ENCODE data around the gene ISG15.

The ISG15 gene

GRCh38 chr1:1013105-1013921 is at the start of gene ISG15:
TSS of gene ISG15 (plus strand) at chr1:1013497. CDS start at chr1:1013574, 77 bp downstream.
- DNase-seq: peak; percentile 90

DNA sequence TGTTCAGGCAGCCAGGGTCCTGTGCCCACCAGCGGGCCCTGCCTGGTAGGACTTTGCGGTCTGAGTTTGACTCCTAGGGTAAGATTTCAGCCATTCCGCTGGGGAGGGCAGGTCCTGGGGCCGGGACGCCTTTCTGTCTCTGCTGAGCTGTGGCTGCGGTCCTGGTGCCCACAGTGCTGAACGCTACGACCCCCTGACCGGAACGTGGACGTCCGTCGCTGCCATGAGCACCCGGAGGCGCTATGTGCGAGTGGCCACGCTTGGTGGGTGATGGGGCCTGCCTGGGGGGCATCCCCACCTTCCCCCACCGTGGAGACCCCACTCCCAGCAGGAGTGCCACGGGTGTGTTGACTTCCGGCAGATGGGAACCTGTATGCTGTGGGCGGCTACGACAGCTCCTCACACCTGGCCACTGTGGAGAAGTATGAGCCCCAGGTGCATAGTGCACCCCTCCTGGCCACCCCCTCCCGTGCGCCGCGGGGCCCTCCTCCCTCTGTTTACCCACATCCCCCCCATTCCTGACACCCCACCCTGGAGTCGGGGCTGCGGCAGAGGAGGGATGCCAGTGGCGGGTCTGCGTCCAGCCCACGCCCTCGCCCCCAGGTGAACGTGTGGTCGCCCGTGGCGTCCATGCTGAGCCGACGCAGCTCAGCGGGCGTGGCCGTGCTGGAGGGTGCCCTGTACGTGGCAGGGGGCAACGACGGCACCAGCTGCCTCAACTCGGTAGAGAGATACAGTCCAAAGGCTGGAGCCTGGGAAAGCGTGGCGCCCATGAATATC is 49.4 kb upstream of the ISG15 start:
- no peak for DNase-seq

- no peak for DNase-seq
Observed at GRCh38 chr1:964691-965525, 48.4 kb upstream of the ISG15 start.

- DNase-seq: no peak
Observed at GRCh38 chr1:965526-966134, 47.7 kb upstream of the ISG15 start.

DNA sequence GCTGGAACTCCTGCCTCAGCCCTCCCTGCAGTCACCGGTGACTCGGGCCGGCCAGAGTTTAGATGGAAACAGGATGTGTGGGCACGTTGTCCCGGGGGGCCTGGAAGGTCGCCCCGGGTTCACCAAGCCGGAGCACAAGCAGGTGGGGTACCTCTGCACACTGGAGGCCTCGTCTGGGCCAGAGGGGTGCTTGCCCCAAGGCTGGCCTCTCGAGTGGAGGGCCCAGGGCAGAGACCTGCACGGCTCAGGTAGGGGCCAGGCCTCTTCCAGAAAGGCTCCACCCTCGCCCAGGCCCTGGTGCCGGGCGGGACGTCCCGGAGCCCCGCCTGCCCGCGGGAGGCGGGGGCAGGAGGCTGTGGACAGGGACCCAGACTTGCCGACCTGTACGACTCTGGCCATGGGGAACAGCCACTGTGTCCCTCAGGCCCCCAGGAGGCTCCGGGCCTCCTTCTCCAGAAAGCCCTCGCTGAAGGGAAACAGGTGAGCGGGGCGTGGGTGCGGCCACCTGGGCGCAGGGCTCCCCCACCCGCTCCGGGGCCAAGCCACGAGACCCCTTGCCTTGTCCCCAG is 47.1 kb upstream of the ISG15 start, which contains the start of gene PLEKHN1:
Gene PLEKHN1 (plus strand): TSS at position 348 of the 569 bp plus-strand sequence. CDS start 50 bp downstream, at position 398.
- DNase-seq: no peak

DNA sequence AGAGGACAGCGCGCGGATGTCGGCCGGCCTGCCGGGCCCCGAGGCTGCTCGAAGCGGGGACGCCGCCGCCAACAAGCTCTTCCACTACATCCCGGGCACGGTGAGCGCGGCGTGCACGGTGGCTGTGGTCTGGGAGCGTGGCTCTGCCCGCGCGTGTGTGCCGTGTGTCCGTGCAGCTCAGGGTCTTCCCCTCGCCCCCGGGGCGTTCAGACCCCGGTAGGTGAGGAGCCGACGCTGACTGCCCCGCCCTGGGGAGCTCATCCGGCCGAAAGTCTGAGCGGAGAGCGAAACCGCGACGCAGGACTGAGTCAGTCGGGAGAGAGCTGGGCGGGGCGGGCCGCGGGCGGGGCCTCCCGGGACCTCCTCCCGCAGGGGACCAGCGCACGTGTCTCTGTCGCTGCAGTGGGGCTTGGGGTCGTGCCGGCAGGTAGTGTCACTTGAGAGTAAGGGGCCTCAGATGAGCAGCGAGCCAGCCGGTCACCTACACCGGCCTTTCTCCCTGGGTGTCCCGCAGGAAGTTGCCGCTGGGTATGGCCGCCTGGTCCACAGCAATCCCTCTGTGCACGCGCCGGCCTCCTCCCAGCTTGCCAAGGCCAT is 46.5 kb upstream of the ISG15 start:
- no peak for DNase-seq

DNA sequence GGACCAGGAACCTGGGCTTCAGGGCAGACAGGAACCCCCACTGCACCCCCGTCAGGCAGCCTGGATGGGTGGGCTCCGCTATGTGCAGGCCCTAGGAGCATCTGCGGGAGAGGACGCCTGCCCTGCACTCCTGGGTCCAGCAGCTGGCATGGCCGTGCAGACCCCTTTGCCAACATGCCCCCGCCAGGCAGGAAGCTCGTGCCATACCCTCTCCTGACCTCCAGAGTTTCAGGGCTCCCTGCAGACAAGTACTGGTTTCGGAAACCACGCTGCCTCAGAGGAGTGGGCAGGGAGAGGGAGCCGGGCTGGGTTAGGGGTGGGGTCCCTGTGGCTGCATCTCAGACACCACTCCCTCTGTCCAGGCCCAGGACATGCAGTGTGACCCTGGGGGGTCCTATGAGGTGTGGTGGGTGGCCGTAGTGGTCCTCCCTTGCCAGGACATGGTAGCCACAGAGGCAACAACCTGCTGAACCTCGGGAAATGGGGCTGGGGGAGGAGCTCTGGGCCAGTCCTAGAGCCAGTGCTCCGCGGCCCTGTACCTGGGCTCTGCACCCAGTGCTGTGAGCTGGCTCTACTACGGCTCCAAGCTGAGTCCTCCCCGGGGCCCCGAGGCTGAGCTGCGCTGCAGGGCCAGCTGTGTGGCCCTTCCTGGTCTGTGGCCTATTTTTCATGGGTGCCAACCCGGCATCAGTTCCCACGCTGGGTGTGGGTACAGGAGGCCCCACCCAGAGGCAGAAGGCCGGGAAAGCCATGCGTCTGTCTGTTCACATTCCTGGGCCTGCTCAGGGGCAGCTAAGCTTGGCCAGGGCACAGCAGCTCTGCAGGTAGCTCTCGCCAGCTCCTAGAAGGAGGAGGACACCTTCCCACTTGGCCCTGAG is 45.6 kb upstream of the ISG15 start:
- DNase-seq: no peak

- no peak for DNase-seq
Observed at GRCh38 chr1:969260-969855, 43.9 kb upstream of the ISG15 start.

GRCh38 chr1:970242-970972 is 42.9 kb upstream of the ISG15 start:
- no peak for DNase-seq

DNA sequence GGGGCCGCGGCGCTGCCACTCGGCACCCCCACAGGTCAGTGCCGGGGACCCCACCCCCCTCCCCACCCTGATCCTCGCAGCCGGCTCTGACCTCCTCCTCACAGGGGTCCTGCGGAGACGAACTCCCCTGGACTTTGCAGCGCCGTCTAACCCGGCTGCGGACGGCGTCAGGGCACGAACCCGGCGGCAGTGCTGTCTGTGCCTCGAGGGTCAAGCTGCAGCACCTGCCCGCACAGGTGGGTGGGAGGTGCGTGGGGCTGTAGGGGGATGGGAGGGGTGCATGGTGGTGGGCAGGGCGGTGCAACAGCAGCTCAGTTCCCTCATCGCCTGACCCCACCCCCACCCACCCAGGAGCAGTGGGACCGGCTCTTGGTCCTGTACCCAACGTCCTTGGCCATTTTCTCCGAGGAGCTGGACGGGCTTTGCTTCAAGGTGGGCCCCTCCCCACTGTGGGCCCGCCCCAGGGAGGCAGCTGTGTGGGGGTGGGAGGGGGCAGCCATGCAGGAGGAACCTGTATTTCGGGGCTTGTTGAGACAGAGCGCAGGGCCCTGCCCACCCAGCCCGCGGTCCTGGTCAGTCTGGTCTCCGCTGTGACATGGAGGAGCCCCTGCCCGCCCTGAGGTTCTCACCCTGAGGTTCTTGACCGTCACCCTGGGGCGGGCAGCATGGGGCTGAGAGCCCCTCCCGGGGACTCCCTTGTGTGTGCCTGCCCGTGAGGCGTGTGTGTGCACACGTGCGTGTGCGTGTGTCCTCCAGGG is 42.1 kb upstream of the ISG15 start:
- no peak for DNase-seq

DNA sequence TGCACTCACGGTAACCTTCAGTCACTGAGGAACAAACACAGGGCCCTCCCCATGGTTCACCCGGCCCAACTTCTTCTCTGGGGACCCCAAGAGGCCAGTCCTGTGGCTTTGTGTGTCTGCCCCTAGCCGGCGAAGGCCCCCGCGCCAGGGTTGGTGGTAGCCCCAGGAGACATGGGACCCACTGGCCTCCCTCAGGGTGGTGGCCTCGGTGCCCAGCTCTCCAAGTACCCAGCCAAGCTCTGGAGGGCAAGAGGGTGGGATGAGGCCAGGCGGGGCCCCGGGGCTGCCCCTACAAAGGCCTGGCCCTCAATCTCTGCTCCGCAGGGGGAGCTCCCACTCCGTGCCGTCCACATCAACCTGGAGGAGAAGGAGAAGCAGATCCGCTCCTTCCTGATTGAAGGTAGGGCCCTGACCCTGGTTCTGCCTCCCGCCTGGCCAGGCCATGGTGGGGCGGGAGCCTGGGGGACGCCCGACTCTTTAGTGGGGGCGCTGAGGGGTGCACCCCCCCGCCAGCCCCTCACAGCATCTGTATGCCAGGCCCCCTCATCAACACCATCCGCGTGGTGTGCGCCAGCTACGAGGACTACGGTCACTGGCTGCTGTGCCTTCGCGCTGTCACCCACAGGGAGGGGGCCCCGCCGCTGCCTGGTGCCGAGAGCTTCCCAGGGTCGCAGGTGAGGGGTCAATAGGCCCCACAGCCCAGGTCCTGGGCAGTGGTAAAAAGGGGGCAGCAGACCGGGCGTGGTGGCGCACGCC is 41.4 kb upstream of the ISG15 start:
- DNase-seq: no peak

DNA sequence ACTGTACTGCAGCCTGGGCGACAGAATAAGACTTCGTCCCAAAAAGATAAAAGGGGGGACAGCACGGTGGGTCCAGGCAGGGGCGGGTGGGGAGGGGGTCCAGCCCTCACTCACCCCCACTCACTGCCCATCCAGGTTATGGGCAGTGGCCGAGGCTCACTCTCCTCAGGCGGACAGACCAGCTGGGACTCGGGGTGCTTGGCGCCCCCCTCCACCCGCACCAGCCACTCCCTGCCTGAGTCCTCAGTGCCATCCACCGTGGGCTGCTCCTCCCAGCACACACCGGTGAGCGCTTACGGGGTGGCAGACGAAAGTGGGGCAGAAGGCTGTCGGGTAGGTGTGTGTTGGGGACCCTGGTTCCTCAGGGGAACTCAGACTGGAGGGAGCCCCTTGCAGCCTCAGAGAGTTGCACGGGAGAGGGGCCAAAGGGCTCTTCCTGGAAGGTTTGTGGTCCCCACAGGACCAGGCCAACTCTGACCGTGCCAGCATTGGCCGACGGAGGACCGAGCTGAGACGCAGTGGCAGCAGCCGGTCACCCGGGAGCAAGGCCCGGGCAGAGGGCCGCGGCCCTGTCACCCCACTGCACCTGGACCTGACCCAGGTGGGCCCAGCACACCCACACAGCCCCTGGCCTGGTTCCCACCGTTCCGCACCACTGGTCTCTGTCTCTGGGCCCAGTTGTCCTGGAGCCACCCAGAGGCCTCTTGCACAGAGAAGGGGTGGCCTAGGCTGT is 40.4 kb upstream of the ISG15 start:
- no peak for DNase-seq

DNA sequence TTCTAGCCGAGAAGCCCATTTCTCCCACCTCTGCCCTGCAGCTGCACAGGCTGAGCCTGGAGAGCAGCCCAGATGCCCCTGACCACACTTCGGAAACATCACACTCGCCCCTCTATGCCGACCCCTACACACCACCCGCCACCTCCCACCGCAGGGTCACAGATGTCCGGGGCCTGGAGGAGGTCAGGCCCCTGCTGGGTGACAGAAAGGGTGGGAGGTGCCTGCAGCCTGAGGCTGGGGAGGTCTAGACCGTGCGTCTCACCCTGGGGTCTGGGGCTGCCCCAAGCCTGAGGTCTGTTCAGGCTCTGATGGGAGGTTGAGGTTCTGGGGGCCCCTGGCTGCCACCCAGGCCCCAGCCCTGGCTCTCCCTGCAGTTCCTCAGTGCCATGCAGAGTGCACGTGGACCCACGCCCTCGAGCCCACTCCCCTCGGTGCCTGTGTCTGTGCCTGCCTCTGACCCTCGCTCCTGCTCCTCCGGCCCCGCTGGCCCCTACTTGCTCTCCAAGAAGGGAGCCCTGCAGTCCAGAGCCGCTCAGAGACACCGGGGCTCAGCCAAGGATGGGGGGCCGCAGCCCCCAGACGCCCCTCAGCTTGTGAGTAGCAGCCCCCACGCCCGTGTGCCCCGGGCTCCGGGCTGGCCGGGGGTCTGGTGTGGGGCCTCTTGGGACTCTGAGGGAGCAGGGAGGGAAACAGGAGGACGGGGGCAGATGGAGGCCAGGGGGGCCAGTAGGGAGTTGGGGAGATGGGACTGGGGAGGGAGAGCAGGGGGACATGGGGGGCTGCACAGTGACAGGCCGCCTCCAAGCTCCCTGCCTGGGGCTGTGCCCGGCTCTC is 39.6 kb upstream of the ISG15 start:
- DNase-seq: no peak

GRCh38 chr1:974293-974640 is 39.0 kb upstream of the ISG15 start:
- no peak for DNase-seq

DNA sequence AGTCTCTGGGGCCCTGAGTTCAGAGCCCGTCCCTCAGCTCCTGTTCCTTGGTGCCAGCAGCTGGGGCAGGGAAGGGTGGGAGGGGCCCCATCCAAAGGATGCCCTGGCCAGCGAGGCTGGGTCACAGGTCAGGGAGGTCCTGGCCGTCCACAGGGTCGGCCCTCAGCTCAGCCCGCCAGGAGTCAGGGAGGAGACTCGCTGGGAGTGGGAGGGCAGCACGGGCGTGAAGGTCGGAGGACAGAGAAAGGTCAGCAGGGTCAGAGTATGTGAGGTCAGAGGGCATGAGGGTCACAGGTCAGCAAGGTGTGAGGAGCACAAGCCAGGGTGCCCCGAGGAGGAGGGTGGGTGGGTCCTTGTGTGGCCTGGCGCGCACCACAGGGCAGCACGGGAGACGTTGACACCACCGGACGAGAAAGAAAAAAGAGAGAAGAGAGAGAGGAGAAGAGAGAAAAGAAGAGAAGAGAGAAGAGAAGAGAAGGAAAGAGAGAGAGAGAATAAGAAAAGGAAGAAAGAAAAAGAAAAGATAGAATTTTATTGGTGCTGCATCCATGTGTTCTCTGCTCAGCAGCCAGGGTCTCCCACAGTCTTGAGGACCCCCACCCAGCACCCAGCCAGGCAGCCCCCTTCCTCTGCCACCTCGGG is 38.5 kb upstream of the ISG15 start:
- DNase-seq: no peak

GRCh38 chr1:975365-975764 is 37.9 kb upstream of the ISG15 start:
- DNase-seq: no peak

All from left hindlimb (tissue), 1 donor.